Measurements from ENCODE around the gene TMEM240. TPM values are rescaled to one million over a fixed set of nuclear protein-coding genes. Genes with fewer than 3 reads are reported as not detected.

Gene TMEM240
- total RNA-seq, 4 donors from 2014 or later: 4.0 to 27.3 (median 5.1) TPM; not detected in 1

GRCh38 chr1:1547476-1547875, 7.1 kb upstream of the TMEM240 start:
- Histone ChIP-seq H3K27me3 (no peaks in the 10 kb centered on the region), H3K9me3 (no peaks in the 10 kb centered on the region)
- 93 to 97% methylated on average over 19 of the region's 19 CpGs for WGBS, 2 donors

GRCh38 chr1:1547011-1547410, 6.6 kb upstream of the TMEM240 start:
- no peak for DNase-seq (ENCODE audit: low spot score in 2 of 2)
- Histone ChIP-seq H3K9me3 (no peaks in the 10 kb centered on the region), H3K4me1 (peaks cover 0 to 19% (median 4%) of the 10 kb centered on the region in 4 donors), H3K27me3 (no peaks in the 10 kb centered on the region), H3K4me3 (no peak overlapping the region), H3K27ac (no peak overlapping the region), H3K36me3 (peaks cover 0 to 34% (median 0%) of the 10 kb centered on the region in 3 donors)
- no peak for TF ChIP-seq EP300 (IDR thresholded peaks at IDR 0.05)
- TF ChIP-seq CTCF (IDR thresholded peaks at IDR 0.05): no peak
- no peak for TF ChIP-seq POLR2A (IDR thresholded peaks at IDR 0.05)
- WGBS, 2 donors: 79 to 85% methylated on average over 9 of the region's 9 CpGs

More at GRCh38 chr1:1547476-1547875, 7.1 kb upstream of the TMEM240 start:
- Histone ChIP-seq H3K36me3 (peaks cover 0 to 30% (median 0%) of the 10 kb centered on the region in 3 donors), H3K27ac (no peak overlapping the region), H3K4me1 (peaks cover 0 to 23% (median 4%) of the 10 kb centered on the region in 4 donors), H3K4me3 (no peak overlapping the region)
- no peak for DNase-seq (ENCODE audit: low spot score in 2 of 2)
- TF ChIP-seq CTCF (IDR thresholded peaks at IDR 0.05) (no peak), EP300 (IDR thresholded peaks at IDR 0.05) (no peak)

- Histone ChIP-seq H3K27me3 (no peaks in the 10 kb centered on the region), H3K4me1 (peaks cover 0 to 13% (median 4%) of the 10 kb centered on the region in 4 donors), H3K27ac (no peak overlapping the region), H3K36me3 (peaks cover 0 to 43% (median 3%) of the 10 kb centered on the region in 3 donors), H3K9me3 (no peaks in the 10 kb centered on the region), H3K4me3 (no peak overlapping the region)
- 85 to 91% methylated on average over 23 of the region's 23 CpGs for WGBS, 2 donors
- no peak for TF ChIP-seq CTCF (IDR thresholded peaks at IDR 0.05)
- TF ChIP-seq EP300 (IDR thresholded peaks at IDR 0.05): no peak
- no peak for TF ChIP-seq POLR2A (IDR thresholded peaks at IDR 0.05)
- DNase-seq (ENCODE audit: low spot score in 2 of 2): no peak
Observed at GRCh38 chr1:1545946-1546737, 5.7 kb upstream of the TMEM240 start.

- no peaks in the 10 kb centered on the region for H3K9me3 ChIP-seq
Observed at GRCh38 chr1:1544544-1544943, 4.1 kb upstream of the TMEM240 start.

More at GRCh38 chr1:1544544-1544943, 4.1 kb upstream of the TMEM240 start:
- Histone ChIP-seq H3K27ac (no peak overlapping the region), H3K27me3 (no peaks in the 10 kb centered on the region), H3K4me1 (peaks cover 0 to 11% (median 5%) of the 10 kb centered on the region in 4 donors), H3K36me3 (peaks cover 0 to 45% (median 3%) of the 10 kb centered on the region in 3 donors), H3K4me3 (no peak overlapping the region)
- no peak for TF ChIP-seq EP300 (IDR thresholded peaks at IDR 0.05)
- no peak for TF ChIP-seq POLR2A (IDR thresholded peaks at IDR 0.05)
- TF ChIP-seq CTCF (IDR thresholded peaks at IDR 0.05): no peak
- no peak for DNase-seq (ENCODE audit: low spot score in 2 of 2)
- WGBS, 2 donors: 87 to 90% methylated on average over 10 of the region's 10 CpGs

Measured in tibial nerve (tissue), 4 donors.